ENCODE results near the gene PPP3CB.

The PPP3CB gene

DNA sequence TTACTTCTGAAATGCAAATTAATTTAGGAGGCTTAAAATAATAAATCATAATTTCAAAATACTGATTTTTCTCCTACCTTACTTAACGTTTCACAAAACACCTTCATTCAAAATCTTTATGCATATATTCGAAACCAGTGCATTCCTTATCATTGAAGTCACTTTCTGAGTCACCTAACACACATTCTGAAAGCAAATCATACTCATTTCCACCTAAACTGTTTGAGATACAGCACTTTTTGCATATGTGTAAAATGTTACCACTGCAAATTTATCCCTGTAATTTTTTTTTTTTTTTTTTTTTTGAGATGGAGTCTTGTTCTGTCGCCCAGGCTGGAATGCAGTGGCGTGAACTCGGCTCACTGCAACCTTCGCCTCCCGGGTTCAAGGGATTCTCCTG lies 15.7 kb downstream of the PPP3CB start:
- DNase-seq (ENCODE audit: low spot score), result no peak

DNA sequence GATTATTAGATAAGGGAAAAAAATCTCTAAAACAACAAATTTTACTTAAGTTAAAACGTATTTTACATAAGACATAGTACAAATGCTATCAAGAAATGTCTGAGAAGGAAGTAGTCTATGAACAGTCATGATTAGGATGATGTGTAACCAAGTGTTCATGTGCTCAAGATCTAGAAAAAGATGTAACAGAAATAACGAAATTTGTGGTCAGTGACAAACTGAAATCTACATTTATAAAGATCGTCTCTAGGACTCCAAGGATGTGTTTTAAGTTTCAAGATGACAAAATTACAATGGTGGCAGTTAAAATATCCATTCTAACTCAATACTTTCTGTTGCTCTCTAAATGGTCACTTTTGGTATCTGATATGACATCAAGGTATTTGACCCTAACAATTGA lies 17.2 kb downstream of the PPP3CB start:
- DNase-seq (ENCODE audit: low spot score), result no peak

DNA sequence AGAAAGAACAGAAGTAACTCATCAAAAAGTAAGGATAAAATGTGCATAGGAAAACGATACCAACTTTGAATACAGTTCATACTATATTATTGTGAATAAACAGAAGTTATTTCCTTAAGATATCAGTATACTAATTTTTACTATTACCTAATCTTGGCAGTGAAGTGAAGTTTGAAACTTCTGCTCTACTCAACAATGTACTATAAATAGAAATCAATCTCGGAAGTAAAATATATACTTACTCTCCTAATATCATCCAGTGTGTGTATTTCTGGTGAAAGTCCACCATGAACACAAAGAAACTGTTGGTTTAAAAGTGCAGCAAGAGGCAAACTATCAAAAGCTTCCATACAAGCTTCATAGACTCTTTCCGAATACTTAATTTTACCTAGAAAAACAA lies 24.6 kb downstream of the PPP3CB start:
- no peak for DNase-seq (ENCODE audit: low spot score)

DNA sequence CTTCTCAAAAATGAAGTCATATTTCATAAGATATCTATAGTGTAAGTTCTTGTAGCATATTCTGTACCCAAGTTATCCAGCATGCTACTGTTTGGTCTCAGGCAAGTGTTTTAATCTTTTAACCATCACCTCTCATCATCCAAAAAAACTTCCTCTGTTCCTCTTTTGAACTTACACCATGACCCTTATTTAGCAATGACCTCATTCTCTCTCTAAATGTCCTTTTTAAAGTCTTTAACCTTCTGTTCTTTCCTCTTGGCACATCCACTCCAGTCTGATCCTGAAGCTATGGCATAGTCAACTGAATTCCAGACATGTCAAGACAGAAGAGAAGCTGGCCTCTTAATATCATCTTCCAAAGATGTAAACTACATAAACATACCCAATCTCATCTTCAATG lies 26.2 kb downstream of the PPP3CB start:
- no peak for DNase-seq (ENCODE audit: low spot score)

DNA sequence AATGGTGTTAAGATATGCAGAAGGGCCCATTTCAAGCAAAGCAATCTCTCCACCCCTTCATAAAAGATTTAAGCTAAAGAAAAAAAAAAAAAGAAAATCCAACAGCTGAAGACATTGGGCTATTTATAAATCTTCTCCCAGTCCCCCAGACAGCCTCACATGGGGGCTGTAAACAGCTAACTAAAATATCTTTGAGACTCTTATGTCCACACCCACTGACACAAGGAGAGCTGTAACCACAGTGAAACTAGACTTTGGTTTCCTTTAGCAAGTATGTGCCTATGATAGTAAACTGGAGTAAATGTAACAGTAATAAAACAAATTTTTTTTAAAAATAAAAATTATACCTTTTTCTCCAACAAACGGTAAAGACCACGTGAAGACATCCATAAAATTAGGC lies 28.6 kb downstream of the PPP3CB start:
- DNase-seq (ENCODE audit: low spot score), result no peak

DNA sequence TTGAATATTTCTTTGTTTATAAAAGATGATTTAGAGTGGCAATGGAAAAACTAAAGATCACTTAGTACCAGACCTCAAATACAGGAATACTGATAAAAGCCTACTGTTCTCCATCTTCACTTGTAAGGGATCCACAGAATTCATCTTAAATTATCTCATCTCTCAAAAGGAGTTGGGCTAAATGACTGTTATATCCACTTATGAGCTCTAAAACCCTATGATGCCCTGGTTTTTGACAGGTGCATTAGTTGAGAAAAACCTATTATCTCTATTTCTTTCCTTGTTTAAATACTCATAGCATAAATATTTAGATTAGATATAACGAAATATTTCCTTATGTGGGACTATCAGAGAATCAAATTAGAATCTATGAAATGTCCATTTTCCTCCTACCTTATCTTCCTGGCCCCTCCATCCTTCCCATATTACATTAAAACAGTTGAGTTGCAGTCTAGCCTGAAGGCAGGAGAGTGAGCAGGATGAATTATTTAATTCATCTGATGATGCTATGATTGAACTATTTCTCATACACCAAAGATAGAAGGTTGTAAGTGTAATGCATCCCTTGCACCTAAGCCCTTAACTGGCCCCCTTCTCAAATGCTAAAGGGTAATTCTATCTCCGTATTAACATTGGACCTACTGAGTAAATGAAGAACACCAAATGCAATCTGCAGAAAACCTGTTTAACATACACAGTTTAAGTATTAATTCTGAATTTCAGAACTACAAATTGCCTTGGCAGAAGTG lies 29.7 kb downstream of the PPP3CB start:
- no peak for DNase-seq (ENCODE audit: low spot score)

DNA sequence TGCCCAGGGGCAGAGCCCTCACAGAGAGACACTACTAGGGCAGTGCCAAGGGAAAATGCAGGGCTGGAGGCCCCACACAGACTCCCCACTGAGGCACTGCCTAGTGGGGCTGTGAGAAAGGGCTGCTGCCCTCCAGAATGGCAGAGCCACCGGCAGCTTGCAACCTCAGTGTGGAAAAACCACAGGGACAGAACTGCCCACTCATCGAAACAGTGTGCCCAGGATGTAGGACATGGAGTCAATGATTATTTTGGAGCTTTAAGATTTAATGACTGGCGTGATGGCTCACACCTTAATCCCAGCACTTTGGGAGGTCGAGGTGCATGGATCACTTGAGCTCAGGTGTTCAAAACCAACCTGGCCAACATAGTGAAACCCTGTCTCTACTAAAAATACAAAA lies 34.9 kb downstream of the PPP3CB start:
- DNase-seq (ENCODE audit: low spot score), result no peak

DNA sequence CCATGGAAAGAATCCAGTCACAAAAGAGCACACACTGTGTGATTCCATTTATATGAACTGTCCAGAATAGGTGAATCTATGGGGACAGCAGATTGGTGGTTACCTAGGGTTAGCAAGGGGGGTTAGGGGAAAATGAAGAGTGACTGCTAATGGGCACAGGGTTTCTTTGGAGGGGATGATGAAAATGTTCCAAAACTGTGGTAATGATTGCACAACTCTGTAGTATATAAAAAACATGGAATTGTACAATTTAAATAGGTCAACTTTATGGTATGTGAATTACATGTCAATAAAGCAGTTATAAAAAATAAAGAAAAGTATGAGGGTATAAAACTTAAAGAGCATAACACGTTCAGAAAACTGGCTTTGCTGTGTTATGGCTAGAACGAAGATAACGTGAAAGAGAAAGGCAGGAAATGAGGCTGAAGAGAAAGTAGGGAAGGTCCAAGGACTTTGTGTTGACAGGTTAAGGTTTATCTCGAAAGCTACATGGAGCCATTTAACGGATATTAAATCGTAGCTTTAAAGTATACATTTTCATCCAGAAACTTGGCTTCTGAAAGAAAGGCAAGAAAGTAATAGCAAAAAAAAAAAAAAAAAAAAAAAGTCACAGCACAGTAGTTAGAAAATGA lies 36.0 kb downstream of the PPP3CB start:
- no peak for DNase-seq (ENCODE audit: low spot score)

DNA sequence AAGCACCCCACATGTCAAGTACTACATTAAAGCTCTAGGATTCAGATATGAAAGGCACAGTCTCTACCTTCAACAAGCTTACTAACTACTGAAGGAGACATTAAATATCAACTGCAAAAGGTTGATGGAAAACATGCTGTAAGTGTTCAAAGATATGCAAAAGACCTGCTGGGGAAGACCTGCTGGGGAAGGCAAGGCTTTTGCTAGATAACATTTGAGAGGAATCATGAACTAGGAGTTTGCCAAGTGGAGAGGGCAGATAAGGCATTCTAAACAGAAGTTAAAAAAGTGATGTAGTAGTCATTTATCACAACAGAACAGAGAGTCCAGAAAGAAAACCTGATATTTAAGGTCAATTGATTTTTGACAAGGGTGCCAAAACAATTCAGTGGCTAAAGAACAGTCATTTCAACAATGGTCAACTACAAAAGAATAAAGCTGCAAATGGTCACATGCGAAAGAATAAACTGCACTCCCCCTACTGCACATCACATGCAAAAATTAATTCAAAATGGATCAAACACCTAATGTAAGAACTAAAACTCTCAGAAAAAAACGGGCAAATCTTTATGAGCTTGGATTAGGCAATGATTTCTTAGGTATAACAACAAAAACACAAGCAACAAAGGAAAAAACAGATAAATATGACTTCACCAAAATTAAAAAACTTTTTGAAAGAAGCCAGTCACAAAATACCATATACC lies 39.5 kb downstream of the PPP3CB start:
- no peak for DNase-seq (ENCODE audit: low spot score)

DNA sequence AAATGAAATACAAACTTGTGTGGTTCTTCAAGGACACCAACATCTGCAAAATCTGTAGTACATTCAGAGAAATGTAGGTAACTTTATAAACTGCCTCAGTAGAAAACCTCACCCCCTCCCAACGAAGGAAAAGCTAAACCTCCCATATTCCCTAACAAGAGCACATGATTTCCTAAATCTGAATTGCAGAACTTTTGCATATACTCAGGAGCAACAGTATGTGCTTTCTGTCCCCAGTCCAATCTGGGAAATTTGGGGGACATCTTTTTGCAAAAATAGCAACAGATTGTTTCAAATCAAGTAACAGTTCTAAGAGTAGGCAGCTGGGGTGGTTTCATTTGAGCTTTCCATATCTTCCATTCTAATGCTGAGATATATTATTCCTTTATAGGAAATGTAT lies 46.7 kb downstream of the PPP3CB start:
- DNase-seq (ENCODE audit: low spot score), result no peak

DNA sequence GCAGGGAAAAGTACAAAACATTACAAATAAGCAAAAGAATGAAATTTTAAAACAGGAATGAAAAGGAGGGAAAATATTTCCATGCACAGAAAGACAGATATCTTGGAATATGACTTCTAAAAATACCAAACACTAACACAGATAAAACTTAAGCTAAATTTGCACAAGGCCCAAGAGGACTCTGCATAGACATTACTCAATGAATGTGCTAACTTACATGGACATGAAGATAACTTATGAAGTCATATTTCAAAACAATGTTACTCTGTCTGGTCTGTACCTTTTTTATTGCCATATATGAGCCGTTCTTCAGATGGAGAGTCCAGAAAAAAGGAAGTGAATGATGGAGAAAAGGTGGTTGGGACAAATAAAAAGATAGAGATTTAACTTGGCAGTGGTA lies 47.4 kb downstream of the PPP3CB start:
- DNase-seq (ENCODE audit: low spot score), result no peak

DNA sequence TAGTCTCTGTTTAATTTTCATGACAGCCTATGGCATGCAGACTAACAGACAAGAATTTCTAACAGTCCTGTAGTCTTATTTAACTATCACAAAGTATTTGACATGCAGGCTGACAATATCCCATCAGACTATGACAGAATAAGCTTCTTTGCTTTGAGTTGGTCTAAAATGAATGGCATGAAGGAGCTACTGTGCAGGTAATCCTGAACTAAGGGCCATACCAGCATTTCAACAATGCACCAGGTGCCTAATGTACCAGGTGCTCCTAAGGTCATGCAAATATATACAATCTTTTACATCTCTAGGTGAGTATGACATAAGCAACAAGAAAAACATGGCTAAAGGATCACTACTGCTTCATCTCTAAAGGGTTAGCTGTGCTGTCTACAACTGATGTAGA lies 48.9 kb downstream of the PPP3CB start:
- DNase-seq (ENCODE audit: low spot score), result no peak

DNA sequence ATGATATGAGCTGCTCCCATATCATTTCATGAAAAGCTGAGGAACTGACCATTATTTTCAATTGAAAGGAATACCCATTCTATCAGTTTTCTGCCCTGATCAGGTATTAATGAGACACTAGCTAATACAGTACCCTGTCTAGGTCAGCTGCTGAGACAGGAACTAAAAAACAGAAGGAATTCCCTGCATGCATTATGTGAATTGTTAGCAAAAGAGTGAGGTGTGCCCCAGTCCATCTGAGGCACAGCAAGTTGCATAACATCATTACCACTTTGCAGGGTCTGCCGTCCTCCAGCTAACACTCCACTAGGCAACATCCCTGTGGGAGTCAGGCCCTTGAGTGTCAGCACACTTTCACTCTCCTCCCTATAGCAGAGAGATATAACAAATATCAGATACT lies 51.4 kb downstream of the PPP3CB start:
- DNase-seq (ENCODE audit: low spot score), result no peak

DNA sequence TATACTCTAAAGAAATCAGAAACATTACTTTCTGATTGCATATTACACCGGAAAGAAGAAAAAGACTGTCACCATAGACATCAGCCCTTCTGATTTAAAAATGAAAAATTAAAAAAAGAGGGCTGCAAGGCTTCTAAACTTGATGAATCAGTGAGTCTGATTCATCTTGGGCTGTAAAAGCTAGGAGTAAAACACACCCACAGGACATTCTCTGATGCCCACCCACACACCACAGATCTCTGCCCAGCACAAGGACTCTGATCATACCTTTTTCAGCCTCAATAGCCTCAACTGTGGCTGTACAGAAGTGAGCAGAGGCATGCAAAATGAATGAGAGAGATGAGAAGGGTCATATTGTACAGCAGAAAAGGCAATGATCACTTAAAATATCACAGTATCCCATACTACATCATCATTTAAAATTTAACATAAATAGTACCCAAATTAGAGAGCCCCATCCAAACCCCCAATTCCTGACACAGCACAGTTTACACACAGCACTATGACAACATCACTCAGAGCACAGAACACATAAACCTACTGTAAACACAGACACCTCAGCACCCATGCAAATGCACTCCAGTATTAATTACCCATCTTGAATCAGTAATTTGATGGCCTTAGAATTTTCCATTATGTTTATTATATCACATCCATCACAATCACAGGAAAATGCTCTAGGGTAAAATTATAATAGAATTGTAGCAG lies 56.1 kb downstream of the PPP3CB start:
- no peak for DNase-seq (ENCODE audit: low spot score)

DNA sequence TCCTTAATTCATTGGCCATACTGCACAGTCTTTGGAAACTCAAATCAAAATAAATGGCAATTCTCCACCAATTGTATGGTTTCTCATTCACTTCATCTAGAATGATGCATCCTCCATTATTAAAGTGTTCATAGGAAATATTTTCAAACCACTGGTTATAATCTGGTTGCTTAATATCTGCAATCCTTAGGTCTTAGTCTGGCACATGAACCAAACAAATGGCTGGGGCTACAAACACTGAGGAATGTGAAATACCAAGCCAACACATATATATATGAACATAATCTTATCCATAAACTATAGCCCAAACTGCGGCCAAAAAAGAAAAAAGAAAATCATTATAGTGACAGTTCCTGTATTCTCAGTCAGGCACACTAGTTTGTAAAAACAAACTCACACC lies 56.8 kb downstream of the PPP3CB start:
- DNase-seq (ENCODE audit: low spot score), result no peak

DNA sequence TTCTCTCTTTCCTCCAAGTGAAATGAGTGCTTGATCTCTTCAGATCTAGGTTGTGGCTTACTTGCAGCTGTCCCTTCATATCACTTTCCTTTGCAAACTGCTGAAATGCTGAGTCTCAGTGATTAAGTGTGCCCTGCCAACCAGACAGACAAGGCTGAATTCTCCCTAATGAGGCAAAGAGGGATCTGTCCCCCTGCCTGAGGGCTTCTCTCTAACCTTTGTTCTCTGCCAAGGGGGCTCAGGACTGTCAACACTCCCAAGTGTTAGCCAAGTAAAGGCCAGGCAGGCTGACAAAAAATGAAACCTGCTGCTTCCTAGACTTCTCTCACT lies 62.3 kb downstream of the PPP3CB start, which contains the start of gene MSS51:
Gene MSS51 (minus strand): TSS at position 24 of the 330 bp plus-strand sequence. CDS start 5,277 bp downstream, outside the sequence.
- DNase-seq (ENCODE audit: low spot score), result no peak

DNA sequence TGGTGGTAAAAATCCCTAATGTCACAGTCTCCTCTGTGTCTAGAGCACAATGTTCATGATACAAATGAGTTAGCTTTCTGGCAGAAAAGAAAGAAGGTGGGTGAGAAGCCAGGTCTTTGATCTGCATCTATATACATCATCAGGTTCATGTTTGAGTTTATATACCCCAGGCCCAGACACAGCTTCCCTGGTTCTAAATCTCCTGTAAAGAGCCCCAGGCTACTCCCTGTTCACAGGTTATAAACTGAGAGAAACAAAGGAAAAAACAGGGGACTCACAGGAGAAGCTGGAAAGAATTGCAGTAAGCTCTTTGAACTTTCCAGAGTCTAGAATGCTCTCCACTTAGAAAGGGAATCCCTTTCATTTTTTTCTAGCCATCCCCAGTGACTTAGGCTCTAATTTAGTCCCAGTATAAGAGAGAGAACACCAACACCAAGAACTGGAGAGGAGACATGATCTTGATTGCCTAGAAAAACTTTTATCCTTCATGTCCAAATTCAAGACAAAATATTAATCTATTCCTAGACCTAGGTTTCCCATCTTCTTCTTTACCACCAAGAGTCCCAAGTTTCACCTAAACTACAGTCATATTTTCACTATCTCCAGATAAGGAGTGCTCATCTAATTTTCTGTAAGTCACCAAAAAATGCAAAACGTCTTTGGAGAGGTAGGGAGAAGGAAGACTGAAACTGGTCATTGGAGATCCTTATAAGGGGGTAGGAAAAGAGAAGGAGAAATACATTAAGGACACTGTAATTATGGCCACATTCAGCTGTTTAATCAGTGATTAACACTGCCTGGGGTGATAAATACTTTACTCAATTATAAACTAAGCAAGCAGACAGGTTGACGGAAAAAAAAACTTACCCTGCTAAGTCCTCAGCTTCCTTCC lies 62.9 kb downstream of the PPP3CB start:
- DNase-seq (ENCODE audit: low spot score), result no peak

DNA sequence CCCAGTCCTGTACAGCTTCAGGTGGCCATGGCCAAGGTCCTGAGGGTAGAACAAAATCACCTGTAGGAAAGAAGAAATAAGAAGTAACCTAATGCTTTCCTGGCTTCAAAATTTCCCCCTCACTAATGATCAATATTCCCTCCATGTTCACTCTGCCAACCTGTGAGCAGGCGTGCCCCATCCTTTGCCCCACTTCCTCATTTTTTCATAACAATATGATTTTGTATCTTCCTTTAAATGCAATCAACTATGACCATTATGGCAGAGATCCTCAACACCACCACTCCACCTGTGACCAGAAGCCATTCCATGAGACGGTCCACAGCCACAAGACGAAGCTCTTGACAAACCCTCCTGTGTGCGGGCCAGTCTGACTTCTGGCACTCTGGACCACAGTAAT lies 69.5 kb downstream of the PPP3CB start:
- DNase-seq (ENCODE audit: low spot score), result no peak

DNA sequence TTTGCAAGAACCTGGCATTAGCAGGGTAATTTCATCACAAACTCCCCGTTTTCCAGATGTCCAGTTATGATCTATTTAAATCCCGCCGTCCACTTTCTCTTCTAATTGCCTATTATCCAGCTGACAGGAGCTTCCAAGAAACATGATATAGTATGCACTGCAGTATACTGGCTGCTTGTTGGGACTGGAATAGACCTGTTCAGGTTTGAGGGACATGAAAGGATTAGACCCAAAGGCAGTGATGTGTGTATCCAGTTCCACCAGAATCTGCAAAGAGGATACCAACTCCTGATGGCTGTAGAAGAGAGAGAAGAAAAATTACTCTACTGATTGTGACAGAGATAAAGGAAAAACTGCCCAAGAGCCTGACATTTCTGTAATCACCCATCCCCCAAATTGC lies 71.3 kb downstream of the PPP3CB start:
- DNase-seq (ENCODE audit: low spot score), result no peak

DNA sequence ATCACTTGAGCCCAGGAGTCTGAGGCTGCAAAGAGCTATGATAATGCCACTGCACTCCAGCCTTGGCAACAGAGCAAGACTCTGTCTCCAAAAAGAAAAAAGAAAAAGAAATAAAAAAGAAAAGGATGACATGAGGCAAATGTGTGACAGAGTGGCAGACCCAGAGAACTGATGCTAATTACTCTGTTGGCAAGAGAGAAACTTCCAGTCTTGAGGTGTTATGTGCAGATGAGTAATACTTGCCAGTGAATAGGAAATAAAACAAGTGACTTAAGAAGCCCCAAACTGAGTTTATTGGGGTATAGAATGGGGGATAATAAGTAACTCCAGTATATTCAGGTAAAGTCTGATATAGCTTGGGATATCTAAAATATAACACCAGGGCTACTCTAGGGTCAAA lies 72.5 kb downstream of the PPP3CB start:
- no peak for DNase-seq (ENCODE audit: low spot score)

DNA sequence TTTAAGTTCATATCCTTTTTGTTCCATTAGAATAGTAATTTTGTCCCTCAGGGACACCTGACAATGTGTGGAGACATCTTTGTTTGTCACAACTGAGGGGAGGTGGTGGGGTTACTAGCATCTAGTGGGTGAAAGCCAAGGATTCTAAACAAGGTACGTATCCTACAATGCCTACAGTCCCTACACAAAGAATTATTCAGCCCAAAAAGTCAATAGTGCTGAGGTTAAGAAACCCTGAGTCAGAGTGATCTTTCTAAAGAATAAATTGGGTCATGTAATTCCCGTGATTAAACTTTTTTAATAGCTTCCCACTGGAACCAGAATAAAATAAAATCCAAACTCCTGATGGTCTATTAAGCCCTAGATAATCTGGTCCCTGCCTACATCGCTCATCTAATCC lies 79.3 kb downstream of the PPP3CB start:
- no peak for DNase-seq (ENCODE audit: low spot score)
